Activated CD4-positive, alpha-beta T cell treated with anti-CD3 and anti-CD28 coated beads, Interleukin-2, Interleukin-4, amounts not matched to agents 100 ng/mL and 50 ng/mL, durations not matched to agents 16 hours and 8 hours (primary cell): ENCODE results near the gene PSMC3.

Experiments
- DNase-seq: peaks from one replicate; pipeline ENCODE4 v3.0.0-alpha.2; 2020; ENCODE audit warnings: low spot score

PSMC3 gene

DNA sequence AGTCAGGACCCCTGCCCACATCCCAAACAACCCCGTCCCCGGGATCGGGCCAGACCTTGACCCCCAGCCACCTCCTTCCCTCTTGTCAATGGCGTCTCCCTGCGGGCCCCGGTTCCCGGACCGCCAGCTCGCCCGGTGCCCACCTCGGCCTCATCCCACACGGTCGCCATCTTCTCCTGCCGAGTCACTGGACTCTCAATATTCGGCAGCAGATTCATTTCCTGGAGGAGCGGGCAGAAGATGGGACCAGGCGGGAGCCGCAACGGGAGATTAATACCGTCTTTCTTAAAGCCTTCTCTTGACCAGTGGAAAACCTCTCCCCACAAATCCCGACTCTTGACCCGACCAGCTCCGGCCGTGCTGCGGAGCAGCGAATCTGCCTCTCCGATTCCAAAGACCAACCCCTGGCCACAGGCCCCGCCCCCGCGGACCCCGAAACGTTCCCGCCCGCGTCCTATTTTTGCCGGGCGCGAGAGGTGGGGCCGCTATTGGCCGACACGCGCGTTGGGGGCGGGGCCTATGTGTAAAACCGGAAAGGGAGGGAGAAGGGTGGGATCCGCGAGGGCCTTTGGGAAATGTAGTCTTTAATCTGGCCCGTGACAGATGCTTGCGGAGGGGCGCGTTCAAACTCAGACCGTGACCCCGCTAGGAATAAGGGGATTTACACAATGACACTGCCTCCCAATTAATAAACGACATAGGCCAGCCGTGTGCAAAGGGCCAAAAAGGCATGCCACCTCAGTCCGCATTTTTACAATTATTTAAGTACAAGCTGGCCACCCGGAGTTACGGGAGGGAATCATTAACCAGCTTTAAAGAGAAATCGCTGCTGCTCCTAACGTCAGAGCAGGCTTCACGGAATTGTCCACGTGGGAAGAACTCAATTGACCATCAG is at the start of gene PSMC3:
Gene PSMC3 (minus strand): TSS at position 378 of the 895 bp plus-strand sequence. CDS start 160 bp downstream, at position 218.
- peak; percentile 99 for DNase-seq

DNA sequence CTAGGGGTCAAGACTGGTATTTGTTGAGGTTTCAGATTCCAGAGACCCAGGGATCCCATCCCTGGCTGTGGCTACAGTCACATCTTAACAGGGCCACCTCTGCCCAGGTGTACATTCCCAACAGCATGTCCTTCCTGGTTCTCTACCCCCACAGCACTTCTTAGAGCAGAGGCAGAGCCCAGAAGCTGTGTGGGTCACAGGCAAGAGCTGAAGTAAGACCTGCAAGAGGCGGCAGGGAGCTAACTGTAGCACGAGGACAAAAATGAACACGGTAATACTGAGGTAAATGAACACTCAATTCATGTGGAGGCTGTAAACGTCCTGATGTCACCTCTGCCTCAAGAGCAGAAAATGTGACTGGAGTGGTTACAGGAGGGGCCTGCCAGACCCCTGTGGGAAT is 44.4 kb upstream of the PSMC3 start:
- DNase-seq: no peak

DNA sequence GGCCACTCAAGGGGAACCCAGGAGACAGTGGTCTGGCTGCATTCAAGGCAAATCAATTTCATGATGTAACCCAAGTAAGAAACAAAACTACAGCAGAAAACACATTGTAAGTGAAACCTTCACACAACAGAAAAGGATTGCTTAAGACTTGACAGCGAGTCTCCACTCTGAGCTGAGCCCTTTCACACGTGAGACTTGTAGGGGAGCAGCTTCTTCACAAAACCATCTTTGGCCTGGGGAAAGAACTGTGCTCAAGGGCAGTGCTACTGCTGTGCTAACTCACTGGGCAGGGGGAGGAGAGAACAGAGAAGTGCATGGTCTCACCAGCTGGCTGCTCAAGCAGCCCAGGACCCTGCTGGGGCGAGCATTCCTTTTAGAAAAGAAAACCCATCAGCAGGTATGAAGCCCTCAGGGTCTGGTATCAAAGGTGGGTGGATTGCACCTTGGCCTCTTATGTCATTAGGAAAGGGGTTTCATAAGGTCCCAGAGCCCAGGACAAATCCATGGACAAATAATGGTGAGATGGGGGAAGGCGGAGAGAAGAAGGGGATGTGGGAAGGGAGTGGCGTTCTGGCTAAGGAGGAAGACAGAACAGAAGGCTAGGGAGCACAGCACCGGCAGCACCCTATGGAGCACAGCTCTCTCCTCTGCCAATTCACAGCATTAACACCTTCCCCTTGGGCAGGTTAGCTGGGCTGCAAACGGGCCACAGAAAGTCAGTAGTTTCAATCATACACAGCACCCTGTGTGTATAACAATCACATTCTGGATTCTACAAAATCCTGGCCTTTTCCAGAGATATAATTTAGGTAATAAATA is 43.3 kb upstream of the PSMC3 start:
- DNase-seq: no peak

DNA sequence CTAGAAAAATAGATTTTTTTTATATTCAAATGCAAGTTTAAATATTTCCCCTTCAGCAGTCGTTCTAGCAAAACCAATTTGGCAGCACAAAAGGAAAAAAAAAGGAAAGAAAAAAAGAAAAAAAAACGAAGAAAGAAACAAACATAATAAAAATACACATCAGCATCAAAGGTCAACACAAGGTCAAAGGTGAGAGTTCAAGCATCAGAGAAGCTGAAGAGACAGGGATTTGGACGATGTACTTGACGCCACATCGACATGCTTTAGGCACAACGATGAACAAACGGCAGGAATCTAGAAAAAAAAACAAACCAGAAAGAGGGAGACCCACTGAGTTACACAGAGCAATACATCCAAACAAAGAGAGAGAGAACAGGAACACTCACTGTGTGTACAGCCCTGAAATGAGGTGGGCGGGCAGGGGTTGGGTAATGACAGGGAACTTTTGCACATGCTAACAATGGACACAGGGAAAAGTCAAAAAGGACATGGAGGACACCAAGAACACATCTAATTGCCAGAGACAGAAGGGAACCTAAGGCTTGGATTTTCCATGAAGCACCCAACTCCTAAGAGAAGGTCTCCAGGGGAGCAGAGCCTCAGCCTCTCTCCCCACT is 42.5 kb upstream of the PSMC3 start:
- DNase-seq: no peak

DNA sequence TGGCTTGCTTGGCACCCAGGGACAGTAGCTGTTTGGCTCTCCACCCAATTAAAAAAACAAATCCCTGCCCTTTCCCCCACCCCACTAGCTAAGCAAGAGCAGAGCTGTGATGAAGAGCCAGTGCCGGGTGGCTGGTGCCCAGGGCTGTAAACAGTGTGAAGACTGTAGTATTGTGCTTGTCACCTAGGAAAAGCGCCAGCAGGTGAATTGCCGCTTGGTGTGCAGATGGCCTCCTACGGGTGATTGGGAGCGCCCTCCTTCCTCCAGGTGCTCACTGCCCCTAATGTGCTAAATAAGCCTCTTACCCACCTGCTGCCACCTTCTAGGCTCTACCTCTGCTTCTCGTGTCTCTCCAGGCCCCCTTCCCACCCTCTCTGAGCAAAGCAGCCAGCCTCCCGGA is 41.1 kb upstream of the PSMC3 start:
- DNase-seq: no peak

DNA sequence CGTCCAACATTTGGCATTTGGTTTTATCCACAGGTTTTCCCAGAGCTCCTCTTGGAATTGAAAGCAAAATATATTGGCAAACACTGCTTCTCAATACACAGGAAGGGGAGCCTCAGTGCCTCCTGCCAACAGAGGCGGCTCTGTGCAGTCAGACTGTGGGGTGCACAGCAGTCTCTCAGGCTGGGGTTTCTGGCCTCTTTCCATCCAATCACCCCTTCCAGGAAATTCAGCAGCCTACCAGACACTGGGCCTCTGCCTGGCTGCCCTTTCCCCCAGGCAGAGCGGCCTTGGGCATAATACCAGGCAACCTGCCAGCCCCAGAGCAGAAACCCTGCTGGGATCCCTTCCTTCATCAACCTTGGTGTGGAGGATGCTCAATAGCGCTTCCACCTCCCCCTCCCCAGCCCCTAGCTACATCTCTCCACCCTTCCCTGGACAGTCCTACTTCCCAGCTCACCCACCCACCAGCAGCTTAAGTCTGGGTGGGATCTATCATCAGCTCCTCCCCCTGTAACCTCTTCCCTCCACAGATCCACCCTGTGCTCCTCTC is 40.5 kb upstream of the PSMC3 start:
- no peak for DNase-seq

DNA sequence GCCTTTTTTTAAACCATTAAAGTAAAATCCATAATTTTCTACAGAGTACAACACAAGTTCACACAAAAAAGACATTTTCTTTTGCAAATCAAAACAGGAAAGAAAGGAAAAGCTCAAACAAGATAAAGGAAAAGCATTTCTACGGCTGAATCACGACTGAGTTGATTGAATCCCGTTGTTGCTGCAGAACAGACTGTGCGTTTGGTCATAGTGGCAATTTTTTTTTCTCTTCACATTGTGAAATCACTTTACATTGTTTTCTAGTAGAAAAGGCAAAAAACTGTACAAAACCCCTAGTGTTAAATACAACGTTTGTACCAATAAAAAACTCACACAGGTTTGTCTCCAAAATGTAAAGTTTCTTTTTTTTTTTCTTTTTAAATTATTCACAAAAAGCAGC is 40.0 kb upstream of the PSMC3 start:
- DNase-seq: no peak

DNA sequence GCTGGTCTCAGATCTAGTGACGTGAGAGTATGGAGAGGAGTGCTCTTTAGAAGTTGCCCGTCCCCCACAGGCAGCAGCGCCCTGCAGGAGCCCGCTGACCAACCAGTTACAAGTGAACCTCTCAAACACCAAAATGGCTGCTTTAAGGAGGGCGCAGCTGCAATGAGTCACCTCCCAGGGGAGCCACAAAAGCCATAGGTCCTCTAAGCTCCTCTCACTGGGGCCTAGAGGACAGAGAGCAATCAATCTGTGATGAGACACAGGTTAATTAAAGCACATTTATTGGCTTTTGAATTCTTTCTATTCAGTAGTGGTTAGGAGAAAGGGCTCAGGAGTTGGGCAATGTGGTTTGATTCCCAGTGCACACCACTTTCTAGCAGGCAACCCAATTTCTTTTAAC is 38.2 kb upstream of the PSMC3 start:
- no peak for DNase-seq

DNA sequence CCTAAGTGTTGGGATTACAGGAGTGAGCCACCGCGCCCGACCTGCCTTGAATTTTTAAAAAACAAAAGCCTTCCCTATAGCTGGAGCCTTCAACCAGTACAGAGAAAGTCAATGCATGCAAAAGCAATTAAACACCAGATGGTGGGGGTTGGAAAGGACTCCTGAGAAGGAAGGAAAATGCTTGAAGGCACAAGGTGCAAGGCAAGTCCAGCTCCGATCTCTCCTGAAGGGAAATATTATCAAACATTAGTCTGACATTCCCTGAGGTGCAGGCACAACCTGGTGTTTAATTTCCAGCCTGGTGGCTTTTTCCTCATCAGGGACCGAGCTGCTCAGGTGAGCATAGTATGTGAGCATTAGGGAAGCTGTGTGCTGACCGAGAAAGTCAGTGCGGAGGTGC is 35.6 kb upstream of the PSMC3 start:
- DNase-seq: no peak

DNA sequence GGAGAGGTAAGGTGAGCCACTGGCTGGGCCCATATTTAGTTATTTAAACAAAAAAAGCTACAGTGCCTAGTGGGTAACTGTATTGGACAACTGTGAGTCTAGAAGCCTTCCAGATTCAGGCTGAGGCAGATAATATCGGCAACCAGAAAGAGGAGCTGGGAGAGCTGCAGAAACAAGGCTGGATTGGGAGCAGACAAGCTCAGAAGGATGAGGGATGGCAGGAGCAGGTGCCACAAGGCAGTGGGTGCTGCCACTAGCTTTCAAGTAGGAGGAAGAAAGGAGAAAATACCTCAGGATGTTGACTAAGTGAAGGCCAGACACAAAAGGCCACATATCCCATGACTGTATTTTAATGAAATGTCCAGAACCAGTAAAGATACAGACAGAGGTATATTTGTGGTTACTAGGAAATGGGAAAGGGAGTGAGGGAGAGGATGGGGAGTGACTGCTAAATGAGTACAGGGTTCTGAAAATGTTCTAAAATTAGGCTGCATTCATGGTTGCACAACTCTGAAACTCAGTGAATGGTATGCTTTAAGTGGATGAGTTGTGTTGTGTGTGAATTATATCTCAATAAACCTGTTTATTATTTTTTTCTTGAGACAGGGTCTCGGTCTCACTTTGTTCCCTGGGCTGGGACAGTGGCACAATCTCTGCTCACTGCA is 34.5 kb upstream of the PSMC3 start:
- no peak for DNase-seq

DNA sequence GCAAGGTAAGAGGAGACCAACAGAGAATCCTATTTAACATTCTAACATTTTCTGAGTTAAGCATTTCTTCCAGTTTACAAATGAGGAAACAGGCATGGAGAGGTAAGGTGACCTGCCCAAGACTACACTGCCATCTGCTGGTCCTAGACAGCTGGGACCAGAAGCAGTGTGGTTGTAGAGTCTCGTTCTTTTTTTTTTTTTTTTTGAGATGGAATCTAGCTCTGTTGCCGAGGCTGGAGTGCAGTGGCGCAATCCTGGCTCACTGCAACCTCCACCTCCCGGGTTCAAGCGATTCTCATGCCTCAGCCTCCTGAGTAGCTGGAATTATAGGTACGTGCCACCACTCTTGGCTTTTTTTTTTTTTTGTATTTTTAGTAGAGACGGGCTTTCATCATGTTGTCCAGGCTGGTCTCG is 28.0 kb upstream of the PSMC3 start:
- peak; percentile 68 for DNase-seq

DNA sequence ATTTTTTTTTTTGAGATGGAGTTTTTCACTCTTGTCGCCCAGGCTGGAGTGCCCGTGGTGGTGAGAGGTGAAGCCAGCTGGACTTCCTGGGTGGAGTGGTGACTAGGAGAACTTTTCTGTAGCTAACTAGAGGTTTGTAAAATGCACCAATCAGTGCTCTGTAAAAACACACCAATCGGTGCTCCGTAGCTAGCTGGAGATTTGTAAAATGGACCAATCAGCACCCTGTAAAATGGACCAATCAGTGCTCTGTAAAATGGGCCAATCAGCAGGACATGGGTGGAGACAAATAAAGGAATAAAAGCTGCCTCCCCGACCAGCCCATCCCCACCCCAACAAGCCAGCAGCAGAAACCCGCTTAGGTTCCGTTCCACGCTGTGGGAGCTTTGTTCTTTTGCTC is 27.1 kb upstream of the PSMC3 start:
- no peak for DNase-seq

DNA sequence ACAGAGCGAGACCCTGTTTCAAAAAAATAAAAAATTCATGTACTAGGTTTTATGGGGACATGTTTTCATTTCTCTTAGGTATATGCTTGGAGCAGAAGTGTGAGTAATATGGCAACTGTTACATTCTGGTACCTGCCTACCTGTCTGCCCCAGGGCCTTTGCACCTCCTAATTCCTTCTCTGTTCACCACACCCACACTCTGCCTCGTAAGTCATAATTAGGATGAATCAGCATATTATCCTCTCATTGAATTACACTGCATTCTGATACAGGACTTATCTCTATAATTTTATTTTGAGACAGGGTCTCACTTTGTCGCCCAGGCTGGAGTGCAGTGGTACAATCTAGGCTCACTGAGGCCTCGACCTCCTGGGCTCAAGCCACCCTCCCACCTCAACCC is 25.8 kb upstream of the PSMC3 start:
- DNase-seq: no peak

DNA sequence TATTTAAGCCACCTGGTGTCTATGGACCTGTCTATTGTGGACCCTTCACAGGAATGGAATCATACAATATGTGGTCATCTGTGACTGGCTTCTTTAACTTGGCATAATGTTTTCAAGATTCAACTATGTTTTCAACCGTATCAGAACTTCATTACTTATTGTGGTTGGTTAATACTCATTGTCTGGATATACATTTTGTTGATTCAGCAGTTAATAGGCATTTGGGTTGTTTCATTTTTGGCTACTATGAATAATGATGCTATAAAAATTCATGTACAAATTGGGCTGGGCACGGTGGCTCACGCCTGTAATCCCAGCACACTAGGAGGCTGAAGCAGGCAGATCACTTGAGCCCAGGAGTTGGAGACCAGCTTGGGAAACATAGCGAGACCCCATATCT is 25.2 kb upstream of the PSMC3 start:
- no peak for DNase-seq

DNA sequence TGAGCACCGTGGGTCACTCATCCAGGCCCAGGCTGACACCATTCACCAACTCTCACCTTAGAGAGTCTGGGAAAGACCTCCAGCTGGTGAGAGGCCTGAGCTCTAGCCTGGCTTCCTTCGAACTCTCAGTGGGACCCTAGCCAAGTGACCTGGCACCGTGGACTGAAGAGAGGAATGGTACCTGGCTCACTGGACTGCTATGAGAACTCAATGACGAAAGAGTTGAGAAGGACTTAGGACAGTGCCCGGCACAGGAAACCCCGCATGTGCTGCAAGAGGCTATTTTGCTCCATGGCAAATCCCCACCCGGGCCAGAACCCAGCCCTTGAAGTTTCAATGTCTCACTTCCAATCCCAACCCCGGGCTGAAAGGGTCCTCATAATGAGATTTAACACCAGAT is 23.3 kb upstream of the PSMC3 start:
- no peak for DNase-seq

DNA sequence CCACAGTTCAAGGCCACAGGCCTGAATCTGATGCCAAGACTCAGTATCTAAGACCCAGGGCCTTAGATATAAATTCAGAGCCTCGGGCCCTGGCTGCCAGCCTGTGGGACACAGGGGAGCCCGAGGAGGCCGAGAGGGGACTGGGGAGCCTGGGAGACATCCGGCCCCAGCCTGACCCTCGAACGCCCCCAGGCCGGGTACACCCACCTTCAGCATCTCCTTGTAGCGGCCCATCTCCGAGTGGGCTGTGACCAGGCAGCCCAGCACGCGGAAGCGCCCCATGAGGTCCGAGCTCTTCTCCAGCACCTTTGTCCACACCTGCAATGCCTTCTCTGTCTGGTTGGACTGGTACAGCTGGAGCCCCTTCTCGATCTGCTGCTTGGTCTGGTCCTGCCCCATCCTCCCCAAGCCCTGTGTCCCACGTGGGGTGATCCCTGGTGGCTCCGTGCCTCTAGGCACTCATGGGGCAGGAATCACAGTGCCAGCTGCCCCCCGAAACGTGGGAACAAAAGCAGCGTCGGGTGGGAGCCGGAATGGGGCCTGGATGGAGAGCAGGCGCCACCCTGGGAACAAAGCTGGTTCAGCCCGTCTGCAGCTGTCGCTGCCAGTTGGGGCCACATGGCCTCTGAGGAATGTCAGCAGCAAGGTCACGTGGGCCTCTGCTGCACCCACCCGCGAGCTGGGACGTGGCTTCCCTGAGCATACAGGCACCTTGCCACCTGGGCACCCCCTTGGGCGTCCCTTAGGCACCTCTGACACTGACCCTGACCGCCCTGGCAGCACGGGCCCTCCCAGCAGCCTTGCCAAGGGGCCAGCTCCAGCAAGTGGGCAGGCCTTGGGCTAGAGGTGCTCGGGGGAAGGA is 22.6 kb upstream of the PSMC3 start, which contains the start of gene RAPSN:
Gene RAPSN (minus strand): TSS at position 571 of the 862 bp plus-strand sequence. CDS start 172 bp downstream, at position 399.
- DNase-seq: no peak

DNA sequence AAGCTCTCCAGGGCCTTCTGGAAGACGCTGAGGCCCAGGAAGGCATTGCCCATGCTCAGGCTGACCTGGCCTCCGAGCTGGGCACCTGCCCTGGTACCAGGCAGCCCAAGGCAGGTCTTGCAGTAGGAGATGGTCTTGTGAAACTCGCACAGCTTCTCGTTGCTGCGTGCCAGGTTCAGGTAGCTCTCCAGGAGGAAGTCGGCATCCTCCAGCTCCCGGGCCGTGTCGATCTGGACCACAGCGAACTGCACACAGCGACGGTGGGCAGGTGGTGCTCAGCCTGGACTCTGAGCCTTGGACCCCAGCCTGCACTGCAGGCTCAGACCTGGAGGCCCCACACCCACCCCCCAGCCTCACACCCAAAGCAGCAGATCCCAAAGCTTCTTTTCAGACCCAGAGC is 21.7 kb upstream of the PSMC3 start:
- no peak for DNase-seq

DNA sequence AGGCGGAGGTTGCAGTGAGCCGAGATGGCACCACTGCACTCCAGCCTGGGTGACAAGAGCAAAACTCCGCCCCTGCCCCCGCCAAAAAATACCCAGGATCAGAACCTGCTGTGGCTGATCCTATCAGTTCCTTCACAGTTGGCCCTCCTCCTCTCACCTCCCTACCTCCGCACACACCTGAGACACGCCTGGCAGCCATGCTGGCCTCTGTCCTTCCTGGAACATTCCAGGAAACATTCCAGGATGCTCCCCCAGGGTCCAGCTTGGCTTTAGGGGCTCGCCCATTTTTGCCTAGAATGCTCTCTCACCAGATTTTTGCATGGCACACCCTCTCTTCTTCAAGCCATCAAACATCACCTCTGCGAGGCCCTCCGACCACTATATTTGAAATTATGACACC is 20.6 kb upstream of the PSMC3 start:
- no peak for DNase-seq

DNA sequence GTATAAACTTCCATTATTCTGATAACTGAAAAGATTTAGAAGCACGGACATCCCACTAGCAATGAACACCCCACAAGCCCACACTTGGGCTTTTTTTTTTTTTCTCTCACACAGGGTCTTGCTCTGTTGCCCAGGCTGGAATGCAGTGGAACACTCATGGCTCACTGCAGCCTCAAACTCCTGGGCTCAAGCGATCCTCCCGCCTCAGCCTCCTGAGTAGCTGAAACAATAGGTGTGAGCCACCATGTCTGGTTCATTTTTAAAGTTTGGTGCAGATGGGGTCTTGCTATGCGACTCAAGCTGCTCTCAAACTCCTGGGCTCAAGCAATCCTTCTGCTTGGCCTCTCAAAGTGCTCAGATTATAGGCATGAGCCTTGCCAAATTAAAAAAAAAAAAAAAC is 19.6 kb upstream of the PSMC3 start:
- no peak for DNase-seq

DNA sequence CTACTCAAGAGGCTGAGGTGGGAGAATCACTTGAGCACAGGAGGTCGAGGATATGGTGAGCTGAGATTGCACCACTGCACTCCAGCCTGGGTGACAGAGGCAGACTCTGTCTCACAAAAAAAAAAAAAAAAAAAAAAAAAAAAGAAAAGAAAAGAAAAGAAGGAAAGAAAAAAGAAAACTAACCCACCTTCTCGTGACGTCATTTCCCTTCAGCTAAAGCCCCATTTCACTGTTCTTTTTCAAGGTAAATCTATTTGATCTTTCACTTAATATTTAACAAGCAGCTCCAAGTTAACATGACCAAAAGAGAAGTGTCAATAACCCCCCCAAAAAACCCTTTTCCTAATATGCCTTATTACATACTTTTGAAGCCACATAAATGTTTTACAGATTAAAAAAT is 17.6 kb upstream of the PSMC3 start:
- DNase-seq: no peak
